Type B pancreatic cell (in vitro differentiated cells): ENCODE results near the gene B4GALT1. TPM values are rescaled to one million over a fixed set of nuclear protein-coding genes. Genes with fewer than 3 reads are reported as not detected.

Experiments used
- DNase-seq: peaks from one replicate; pipeline ENCODE4 v3.0.0; 2021; ENCODE audit warnings: mixed read lengths; ENCODE audit not compliant: unreplicated experiment; ENCODE audit errors: extremely low spot score
- H3K27ac Mint-ChIP-seq: 2 replicates; pipeline ENCODE4 v1.8.0; 2021; ENCODE audit warnings: mild to moderate bottlenecking, mixed read lengths
- H3K27me3 Mint-ChIP-seq: 2 replicates; pipeline ENCODE4 v1.8.0; 2021; ENCODE audit warnings: mixed read lengths
- H3K36me3 Mint-ChIP-seq: 2 replicates; pipeline ENCODE4 v1.8.0; 2021; ENCODE audit warnings: mixed read lengths
- H3K4me1 Mint-ChIP-seq: one replicate; pipeline ENCODE4 v1.8.0; 2021; ENCODE audit warnings: mixed read lengths; ENCODE audit not compliant: unreplicated experiment
- H3K4me3 Mint-ChIP-seq: 2 replicates; pipeline ENCODE4 v1.8.0; 2021; ENCODE audit warnings: mild to moderate bottlenecking, mixed read lengths
- H3K9me3 Mint-ChIP-seq: 2 replicates; pipeline ENCODE4 v1.8.0; 2021; ENCODE audit warnings: mixed read lengths
- long read RNA-seq: library from polyadenylated mRNA; unstranded; transcript quantifications from one replicate; pipeline ENCODE4 v2.0.0, GENCODE V29; 2020
- total RNA-seq: library from RNA; stranded (reverse); gene quantifications from 2 replicates; pipeline ENCODE4 v1.2.1, GENCODE V29; 2021; ENCODE audit warnings: low replicate concordance
- TF ChIP-seq, protein P1 (sequence below): fragments of 200-600 bp; sonication (generic); conservative IDR thresholded peaks from 2 replicates; pipeline ENCODE4 v1.5.0; 2021; ENCODE audit warnings: antibody characterized with exemption, mild to moderate bottlenecking

The B4GALT1 gene, protein sequence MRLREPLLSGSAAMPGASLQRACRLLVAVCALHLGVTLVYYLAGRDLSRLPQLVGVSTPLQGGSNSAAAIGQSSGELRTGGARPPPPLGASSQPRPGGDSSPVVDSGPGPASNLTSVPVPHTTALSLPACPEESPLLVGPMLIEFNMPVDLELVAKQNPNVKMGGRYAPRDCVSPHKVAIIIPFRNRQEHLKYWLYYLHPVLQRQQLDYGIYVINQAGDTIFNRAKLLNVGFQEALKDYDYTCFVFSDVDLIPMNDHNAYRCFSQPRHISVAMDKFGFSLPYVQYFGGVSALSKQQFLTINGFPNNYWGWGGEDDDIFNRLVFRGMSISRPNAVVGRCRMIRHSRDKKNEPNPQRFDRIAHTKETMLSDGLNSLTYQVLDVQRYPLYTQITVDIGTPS
- total RNA-seq, result 91.9 and 150 TPM in 2 replicates
- long read RNA-seq, full-length matches to known transcripts, result 6 of 28 reads
- long read RNA-seq, partial matches to known transcripts, result 0 of 28 reads
- long read RNA-seq, other reads (novel, unspliced or antisense), result 22 of 28 reads

DNA sequence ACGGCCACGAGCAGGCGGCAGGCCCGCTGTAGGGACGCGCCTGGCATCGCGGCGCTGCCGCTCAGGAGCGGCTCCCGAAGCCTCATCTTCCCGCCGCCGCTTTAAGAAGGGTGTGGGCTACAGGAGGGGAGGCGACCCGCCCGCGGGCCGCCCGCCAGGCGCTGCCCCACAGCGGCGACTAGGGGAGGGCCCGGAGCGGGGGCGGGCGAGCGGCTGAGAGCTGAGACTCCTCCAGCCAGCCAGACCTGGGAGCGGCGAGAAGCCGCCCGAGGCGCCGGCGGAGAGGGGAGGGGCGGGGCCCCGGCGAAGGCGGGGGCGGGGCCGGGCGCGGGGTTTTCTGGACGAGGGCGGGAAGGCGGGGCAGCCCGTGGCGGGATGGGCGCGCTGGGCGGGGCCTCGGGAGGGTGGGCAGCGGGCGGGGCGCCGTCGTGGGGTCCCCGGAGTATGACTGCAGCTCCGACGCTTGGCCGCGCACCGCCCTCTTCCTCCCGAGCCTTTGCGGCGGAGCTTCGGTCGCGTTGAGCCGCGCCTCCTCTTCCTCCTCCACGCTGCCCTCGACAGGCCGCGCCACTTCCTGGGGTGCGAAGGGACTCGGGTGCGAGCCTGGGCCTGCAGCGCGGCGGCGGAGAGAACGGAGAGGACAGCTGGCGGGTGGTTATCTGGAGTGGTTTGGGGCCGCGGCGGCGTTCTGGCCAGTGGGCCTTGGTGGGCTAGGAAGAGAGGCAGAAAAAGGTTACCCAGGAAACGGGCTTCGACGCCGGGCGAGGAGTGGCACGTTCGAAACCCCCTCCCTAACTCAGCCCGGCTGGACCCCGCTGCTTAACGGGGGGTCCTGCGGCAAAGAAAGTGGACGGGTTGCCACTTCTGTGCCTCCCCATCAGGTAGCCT, at the start of gene B4GALT1:
Gene B4GALT1 (minus strand): TSS at position 253 of the 888 bp plus-strand sequence. CDS start 167 bp downstream, at position 86.
- TF ChIP-seq, protein P1, sequence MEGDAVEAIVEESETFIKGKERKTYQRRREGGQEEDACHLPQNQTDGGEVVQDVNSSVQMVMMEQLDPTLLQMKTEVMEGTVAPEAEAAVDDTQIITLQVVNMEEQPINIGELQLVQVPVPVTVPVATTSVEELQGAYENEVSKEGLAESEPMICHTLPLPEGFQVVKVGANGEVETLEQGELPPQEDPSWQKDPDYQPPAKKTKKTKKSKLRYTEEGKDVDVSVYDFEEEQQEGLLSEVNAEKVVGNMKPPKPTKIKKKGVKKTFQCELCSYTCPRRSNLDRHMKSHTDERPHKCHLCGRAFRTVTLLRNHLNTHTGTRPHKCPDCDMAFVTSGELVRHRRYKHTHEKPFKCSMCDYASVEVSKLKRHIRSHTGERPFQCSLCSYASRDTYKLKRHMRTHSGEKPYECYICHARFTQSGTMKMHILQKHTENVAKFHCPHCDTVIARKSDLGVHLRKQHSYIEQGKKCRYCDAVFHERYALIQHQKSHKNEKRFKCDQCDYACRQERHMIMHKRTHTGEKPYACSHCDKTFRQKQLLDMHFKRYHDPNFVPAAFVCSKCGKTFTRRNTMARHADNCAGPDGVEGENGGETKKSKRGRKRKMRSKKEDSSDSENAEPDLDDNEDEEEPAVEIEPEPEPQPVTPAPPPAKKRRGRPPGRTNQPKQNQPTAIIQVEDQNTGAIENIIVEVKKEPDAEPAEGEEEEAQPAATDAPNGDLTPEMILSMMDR, result no peak
- H3K27me3 Mint-ChIP-seq, result no peaks in the 10 kb centered on the region
- no peaks in the 10 kb centered on the region for H3K36me3 Mint-ChIP-seq
- peak within 1 kb of the TSS; percentile 95 for H3K4me3 Mint-ChIP-seq
- DNase-seq, result peak; percentile 95
- H3K27ac Mint-ChIP-seq, result peak within 1 kb of the TSS; percentile 97
- no peaks in the 10 kb centered on the region for H3K9me3 Mint-ChIP-seq
- peaks cover 43% of the 10 kb centered on the region for H3K4me1 Mint-ChIP-seq

DNA sequence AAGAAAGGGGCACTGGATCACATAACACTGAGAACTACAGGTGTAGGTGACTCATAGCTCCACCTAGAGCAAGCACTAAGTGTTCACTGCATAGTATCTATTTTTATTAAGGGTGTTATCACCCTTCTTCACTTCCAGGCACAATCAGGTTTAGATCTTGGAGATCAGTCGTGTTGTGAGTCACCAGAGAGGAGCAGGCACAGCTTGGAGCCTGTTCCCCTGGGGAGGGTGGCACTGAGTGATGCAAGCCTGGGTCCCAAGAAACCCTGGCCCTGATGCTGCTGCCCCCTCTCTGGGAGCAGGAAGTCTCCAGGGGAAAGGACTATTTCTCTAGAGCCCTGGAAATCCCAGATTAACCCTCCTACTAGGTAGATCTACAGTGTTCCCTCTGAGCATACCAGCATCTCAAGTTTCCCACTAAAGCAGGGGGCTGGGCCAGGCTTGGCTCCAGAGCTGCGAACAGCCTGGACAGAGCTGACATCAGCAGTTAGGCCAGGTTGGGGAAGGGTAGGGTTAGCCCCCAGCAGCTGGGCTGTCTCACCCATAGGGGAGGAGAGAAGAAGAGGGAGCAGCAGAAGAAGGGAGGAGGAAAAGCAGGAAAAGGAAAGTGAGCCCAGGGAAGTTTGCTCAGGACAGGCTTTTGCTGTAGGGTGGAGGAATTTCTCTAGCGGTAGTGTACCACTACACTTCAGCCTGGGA, 44.7 kb upstream of the B4GALT1 start:
- TF ChIP-seq, protein P1, result no peak
- Mint-ChIP-seq H3K9me3 (no peaks in the 10 kb centered on the region), H3K27me3 (peaks cover 2% of the 10 kb centered on the region), H3K36me3 (no peaks in the 10 kb centered on the region), H3K4me1 (peaks cover 37% of the 10 kb centered on the region), H3K27ac (peak overlapping the region; percentile 23), H3K4me3 (no peak overlapping the region)
- no peak for DNase-seq

DNA sequence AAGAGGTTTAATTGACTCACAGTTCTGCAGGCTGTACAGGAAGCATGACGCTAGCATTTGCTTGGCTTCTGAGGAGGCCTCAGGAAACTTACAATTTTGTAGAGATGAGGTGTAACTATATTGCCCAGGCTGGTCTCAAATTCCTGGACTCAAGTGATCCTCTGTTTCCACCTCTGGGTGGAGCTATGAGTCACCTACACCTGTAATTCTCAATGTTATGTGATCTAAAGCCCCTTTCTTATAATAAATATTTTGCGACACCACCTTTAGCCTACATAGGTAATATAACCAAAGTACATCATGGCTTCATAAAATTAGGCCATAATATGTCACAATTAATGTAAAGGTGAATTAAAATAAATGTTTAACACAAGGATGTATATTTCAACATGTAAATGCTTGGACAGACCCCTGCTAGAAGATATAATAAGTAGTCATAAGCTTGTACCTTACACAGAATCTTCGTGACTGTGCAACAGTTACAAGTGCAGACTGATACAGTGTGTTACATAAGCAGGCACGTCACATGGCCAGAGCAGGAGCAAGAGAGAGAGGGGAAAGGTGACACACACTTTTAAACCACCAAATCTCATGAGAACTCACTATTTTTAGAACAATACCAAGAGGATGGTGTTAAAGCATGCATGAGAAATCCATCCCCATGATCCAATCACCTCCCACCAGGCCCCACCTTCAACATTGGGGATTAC, 43.0 kb upstream of the B4GALT1 start:
- H3K9me3 Mint-ChIP-seq, result no peaks in the 10 kb centered on the region
- no peak overlapping the region for H3K4me3 Mint-ChIP-seq
- DNase-seq, result no peak
- peaks cover 37% of the 10 kb centered on the region for H3K4me1 Mint-ChIP-seq
- no peaks in the 10 kb centered on the region for H3K27me3 Mint-ChIP-seq
- no peaks in the 10 kb centered on the region for H3K36me3 Mint-ChIP-seq
- TF ChIP-seq, protein P1, result no peak
- peak overlapping the region; percentile 77 for H3K27ac Mint-ChIP-seq

DNA sequence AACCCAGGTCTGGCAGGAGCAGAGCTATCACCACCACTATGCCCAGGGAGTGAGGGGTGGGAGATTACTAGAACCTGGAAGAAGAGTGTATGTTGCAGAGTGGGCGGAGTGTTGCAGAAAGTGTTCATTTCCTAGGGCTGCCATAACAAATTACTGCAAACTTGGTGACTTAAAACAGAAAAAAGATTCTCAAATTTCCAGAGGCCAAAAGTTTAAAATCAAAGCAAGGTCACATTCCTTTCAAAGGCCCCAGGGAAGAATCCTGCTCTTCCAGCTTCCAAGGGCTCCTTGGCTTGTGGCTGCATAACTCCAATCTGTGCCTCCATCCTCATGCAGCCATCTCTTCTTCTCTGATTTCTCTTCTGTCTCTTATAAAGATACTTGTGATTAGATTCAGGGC, 42.3 kb upstream of the B4GALT1 start:
- H3K36me3 Mint-ChIP-seq, result no peaks in the 10 kb centered on the region
- TF ChIP-seq, protein P1, result no peak
- H3K27ac Mint-ChIP-seq, result peak overlapping the region; percentile 77
- no peaks in the 10 kb centered on the region for H3K9me3 Mint-ChIP-seq
- peaks cover 37% of the 10 kb centered on the region for H3K4me1 Mint-ChIP-seq
- H3K27me3 Mint-ChIP-seq, result no peaks in the 10 kb centered on the region
- no peak for DNase-seq
- peak overlapping the region; percentile 63 for H3K4me3 Mint-ChIP-seq
